Astrocyte of the spinal cord (primary cell): ENCODE results near the gene RHPN2.
"Not testable (repeated sequence)": the region's sequence is repeated elsewhere in the genome, so short reads cannot be mapped to it uniquely, and the experiment has no call there.

Experiments used
- DNase-seq: peaks from one replicate; pipeline ENCODE4 v3.0.0; 2011; ENCODE audit warnings: low read depth, low spot score
- H3K4me3 ChIP-seq: 2 replicates; pipeline ENCODE4 v1.5.1; 2011; ENCODE audit warnings: low read depth, mild to moderate bottlenecking, low read length, moderate library complexity
- CTCF ChIP-seq: IDR thresholded peaks from 2 replicates; pipeline ENCODE4 v1.5.1; 2012; ENCODE audit warnings: low read depth, mild to moderate bottlenecking, low read length, inconsistent platforms
- in situ Hi-C: cut with HindIII; loops from 2 replicates; pipeline ENCODE4 v1.10.0; 2017; ENCODE audit warnings: low sequenced_read_pairs

Gene RHPN2

GRCh38 chr19:33000910-33001309 is 63.8 kb downstream of the RHPN2 start:
- in situ Hi-C loops, result no loop called here

GRCh38 chr19:33000510-33000909 is 64.2 kb downstream of the RHPN2 start:
- no peak overlapping the region for H3K4me3 ChIP-seq
- TF ChIP-seq CTCF, result no peak
- in situ Hi-C loops, result no loop called here
- DNase-seq, result no peak

More at GRCh38 chr19:33000910-33001309, 63.8 kb downstream of the RHPN2 start:
- no peak for DNase-seq
- no peak for TF ChIP-seq CTCF
- H3K4me3 ChIP-seq, result no peak overlapping the region

GRCh38 chr19:32998722-32999121 is 66.0 kb downstream of the RHPN2 start:
- H3K4me3 ChIP-seq, result no peak overlapping the region
- no peak for TF ChIP-seq CTCF
- in situ Hi-C loops, result no loop called here
- DNase-seq, result no peak

- DNase-seq, result no peak
- H3K4me3 ChIP-seq, result no peak overlapping the region
- TF ChIP-seq CTCF, result no peak
- in situ Hi-C loops, result no loop called here
These were observed 66.9 kb downstream of the RHPN2 start for GRCh38 chr19:32997716-32998355.

GRCh38 chr19:32997061-32997464 is 67.6 kb downstream of the RHPN2 start:
- DNase-seq, H3K4me3 ChIP-seq, in situ Hi-C loops: not testable (repeated sequence)

- DNase-seq, in situ Hi-C loops, H3K4me3 ChIP-seq: not testable (repeated sequence)
These were observed 68.7 kb downstream of the RHPN2 start for GRCh38 chr19:32995966-32996365.

- no peak overlapping the region for H3K4me3 ChIP-seq
- TF ChIP-seq CTCF, result no peak
- in situ Hi-C loops, result no loop called here
- DNase-seq, result no peak
These were observed 76.0 kb downstream of the RHPN2 start for GRCh38 chr19:32988724-32989123.

GRCh38 chr19:32988254-32988653 is 76.4 kb downstream of the RHPN2 start:
- DNase-seq, H3K4me3 ChIP-seq, in situ Hi-C loops: not testable (repeated sequence)

- in situ Hi-C loops, H3K4me3 ChIP-seq, DNase-seq: not testable (repeated sequence)
These were observed 82.2 kb downstream of the RHPN2 start for GRCh38 chr19:32982488-32982887.

GRCh38 chr19:32979807-32980206 is 84.9 kb downstream of the RHPN2 start:
- H3K4me3 ChIP-seq, in situ Hi-C loops, DNase-seq: not testable (repeated sequence)

GRCh38 chr19:32977813-32978212 is 86.9 kb downstream of the RHPN2 start:
- DNase-seq, in situ Hi-C loops, H3K4me3 ChIP-seq: not testable (repeated sequence)
